Stimulated activated CD8-positive, alpha-beta memory T cell treated with anti-CD3 and anti-CD28 coated beads, Interleukin-7, amount 100 ng/mL, for 48 hours (primary cell): ENCODE data around the gene SOST.
"Not testable (repeated sequence)": the region's sequence is repeated elsewhere in the genome, so short reads cannot be mapped to it uniquely, and the experiment has no call there.

Experiments used
- DNase-seq, 2 donors: peaks; one replicate each; pipeline ENCODE4 v3.0.0-alpha.2; 2020; ENCODE audit warnings: low read depth in 1 of 2; ENCODE audit errors: extremely low read depth in 1 of 2

SOST gene

DNA sequence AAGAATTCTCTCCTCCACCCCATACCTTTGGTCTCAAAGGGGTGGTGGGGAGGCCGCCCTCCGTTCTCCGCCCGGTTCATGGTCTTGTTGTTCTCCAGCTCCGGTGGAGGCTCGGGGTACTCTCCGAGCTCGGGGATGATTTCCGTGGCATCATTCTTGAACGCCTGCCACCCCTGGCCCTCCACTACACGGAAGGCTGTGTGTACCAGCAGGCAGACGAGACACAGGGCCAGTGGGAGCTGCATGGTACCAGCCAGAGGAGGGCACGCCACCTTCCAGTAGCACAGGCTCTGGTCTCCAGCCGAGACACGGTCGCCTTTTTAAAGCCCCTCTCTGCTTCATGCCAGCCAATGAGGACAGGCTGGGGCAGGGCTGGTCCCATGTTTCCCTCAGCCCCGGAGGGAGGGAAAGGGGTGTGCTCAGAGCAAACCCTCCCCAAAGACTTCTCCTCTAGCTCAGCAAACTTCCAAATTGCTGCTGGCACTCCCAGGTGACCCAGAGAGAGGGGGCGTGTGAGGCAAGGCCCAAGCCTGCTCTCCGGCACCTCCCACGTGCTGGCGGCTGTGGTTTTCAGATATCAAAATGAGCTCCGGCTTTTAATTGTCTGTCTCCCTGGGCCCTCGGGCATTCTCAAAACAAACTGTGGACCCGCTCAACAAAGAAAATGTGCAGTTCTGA, at the start of gene SOST:
TSS of gene SOST (minus strand) at position 295 of the 678 bp plus-strand sequence. CDS start at position 245, 50 bp downstream.
- DNase-seq: no peak

GRCh38 chr17:43808076-43808475, 49.5 kb upstream of the SOST start:
- no peak for DNase-seq

DNA sequence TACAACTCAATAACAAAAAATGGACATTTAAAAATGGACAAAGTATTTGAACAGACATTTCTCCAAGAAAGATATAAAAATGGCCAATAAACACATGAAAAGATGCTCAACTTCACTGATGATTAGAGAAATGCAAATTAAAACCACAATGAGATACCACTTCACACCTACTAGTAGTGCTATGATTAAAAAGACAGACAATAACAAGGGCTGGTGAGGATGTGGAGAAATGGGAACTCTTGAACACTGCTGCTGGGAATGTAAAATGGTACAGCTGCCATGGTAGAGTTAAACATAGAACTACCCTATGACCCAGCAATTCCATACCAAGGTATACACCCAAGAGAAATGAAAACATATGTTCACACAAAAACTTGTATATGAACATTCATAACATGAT, 46.5 kb upstream of the SOST start:
- no peak for DNase-seq

DNA sequence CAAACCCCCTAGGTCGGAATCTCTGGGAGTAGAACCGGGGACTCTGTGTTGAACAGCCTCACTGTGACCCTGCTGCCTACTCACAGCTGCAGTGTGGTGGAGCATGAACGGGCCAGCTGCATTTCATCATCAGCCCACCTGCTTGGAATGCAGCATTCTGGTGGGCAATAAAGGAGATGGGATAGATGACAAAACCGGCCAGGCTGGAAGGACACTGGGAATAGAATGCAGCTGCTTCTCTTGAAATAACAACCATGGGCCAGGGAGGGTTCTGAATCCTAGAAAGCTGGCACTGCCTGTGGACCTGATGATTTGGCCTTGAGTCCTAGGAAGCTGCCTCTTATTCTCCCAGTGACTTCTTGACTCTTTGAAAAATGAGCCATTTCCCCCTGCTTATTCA, 45.2 kb upstream of the SOST start:
- DNase-seq: no peak

DNA sequence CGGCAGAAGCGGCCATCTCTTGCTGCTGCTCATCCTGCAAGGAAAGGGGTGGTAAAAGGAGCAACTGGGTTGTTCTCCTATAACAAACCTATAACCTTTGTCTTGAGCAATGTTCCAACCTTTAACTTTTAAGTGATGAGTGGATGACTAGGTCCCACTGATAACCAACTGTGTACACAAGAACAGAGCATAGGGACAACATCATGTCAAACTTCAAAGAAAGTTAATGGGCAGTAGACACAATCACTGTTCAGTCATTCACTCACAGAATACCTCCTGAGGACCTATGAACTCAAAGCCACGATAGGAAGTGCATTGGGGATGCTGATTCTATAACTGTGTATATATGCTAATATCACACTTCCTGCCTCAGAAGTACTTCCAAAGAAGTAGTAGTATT, 43.3 kb upstream of the SOST start:
- no peak for DNase-seq

- DNase-seq: no peak
Observed at GRCh38 chr17:43800736-43801135, 42.1 kb upstream of the SOST start.

DNA sequence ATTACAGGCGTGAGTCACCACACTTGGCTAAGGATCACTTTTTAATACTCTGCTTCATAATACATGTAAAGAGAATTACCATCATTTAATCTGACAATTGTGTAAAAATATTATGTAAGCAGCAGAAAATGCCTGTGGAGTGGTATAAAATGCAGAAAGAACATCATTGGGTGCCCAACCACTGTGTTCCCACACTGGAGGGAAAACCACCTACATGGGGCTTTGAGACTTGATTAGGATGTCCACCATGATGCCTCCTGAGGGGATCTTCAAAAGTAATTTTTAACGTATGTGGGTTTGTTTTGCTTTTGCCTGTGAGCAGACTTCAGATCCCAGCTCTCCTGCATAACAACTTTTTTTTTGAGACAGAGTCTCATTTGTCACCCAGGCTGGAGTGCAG, 40.5 kb upstream of the SOST start:
- DNase-seq: no peak

DNA sequence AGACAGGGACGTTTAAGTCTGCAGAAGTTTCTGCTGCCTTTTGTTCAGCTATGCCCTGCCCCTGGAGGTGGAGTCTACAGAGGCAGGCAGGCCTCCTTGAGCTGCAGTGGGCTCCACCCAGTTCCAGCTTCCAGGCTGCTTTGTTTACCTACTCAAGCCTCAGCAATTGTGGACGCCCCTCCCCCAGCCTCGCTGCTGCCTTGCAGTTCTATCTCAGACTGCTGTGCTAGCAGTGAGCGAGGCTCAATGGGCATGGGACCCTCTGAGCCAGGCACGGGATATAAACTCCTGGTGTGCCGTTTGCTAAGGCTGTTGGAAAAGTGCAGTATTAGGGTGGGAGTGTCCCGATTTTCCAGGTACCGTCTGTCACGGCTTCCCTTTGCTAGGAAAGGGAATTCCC, 39.4 kb upstream of the SOST start:
- not testable (repeated sequence) for DNase-seq

- not testable (repeated sequence) for DNase-seq
Observed at GRCh38 chr17:43792668-43793067, 34.1 kb upstream of the SOST start.

DNA sequence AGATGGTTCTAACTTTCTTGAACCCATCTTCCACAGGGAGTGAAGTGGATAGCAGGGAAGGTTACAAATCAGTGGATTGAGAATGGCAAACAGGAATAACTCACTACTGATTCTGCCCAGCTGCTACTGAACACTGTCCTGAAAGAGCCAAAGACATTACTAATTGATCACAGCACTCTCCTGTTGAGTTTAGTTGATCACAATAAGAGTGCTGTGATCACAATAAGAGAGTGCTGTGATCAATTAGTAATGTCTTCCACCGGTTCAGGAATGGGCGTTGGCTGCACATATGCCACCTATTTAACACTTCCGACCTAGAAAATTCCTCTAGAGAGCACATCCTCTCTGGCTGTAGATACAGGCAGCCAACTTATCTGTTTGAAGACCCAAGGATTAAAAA, 33.0 kb upstream of the SOST start:
- no peak for DNase-seq

DNA sequence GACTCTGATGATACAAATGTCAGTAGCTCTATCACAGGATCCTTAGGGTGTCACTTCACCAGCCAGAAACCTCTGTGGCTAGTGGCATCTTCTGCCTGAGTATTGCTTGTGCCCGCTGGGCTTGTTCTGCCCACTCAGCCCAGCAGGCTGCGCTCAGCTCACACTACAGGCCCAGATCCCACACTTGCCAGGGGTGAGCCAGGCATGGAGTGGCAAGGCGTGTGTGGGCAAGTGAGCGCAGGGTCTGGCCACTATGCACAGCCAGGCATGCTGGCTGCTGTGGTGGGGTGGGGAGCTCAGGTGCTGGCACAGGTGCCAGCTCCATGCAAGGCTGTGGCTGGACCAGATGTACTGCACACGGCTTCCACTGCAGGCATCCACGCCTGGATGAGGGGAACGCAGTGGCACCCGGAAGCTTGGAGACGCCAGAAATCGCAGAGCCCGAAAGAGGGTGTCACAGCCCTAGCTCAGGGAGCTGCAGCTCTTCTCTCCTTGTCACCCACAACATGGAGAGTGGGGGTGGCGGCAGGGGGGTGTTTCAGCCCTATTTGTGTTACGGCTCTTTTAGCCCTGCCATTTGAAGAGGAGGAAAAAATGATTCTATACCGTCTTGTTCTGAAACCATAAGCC, 31.8 kb upstream of the SOST start:
- no peak for DNase-seq

DNA sequence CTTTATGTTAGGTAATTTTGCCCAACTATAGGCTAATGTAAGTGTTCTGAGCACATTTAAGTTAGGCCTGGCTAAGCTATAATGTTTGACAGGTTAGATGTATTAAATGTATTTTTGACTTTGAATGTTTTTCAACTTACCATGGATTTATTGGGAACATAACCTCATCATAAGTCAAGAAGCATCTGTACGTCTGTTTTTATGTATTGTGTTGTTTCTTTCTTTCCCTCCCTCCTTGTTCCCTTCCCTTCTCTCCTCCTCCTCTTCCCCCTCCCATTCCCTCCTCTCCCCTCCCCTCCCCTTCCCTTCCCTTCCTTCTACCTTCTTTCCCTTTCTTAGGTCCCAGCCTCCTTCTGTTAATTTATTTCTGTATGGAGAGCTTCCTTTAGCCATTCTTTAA, 30.9 kb upstream of the SOST start:
- no peak for DNase-seq

GRCh38 chr17:43788540-43788939, 29.9 kb upstream of the SOST start:
- no peak for DNase-seq

DNA sequence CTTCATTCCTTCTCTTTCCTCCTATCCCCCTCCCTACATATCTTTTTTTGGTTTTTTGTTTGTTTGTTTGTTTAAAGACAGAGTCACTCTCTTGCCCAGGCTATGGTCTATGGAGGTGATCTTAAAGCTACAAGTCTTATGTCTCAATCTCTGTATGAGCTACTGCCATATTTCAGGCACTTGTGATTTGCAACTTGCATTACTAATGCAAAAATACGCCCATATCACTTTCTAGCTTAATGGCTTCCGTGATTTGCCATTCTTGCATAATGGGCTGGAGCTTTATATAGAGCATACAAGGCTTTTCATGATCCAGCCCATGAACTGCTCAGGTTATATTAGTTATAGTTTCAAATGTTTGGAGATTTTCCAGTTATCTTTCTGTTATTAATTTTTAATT, 29.1 kb upstream of the SOST start:
- DNase-seq: no peak

GRCh38 chr17:43784628-43785101, 26.1 kb upstream of the SOST start:
- no peak for DNase-seq

DNA sequence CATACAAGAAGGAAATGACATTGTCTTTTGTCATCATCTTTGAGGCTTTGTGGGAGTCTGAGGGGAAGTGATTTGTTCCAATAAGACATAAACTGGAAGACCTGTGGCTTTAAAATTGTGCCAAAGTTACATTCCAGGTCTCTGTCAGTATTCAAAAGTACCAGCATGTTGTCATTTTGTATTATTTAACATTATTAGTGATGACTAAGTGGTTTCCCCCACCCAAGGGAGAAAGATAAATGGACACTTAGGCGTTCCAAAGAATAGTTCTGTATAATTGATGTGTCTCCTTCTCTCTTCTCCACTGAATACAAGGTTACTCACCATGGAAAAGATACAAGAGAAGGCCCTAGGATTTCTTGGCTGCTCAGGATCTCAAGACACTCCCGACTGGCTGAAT, 25.5 kb upstream of the SOST start:
- no peak for DNase-seq

DNA sequence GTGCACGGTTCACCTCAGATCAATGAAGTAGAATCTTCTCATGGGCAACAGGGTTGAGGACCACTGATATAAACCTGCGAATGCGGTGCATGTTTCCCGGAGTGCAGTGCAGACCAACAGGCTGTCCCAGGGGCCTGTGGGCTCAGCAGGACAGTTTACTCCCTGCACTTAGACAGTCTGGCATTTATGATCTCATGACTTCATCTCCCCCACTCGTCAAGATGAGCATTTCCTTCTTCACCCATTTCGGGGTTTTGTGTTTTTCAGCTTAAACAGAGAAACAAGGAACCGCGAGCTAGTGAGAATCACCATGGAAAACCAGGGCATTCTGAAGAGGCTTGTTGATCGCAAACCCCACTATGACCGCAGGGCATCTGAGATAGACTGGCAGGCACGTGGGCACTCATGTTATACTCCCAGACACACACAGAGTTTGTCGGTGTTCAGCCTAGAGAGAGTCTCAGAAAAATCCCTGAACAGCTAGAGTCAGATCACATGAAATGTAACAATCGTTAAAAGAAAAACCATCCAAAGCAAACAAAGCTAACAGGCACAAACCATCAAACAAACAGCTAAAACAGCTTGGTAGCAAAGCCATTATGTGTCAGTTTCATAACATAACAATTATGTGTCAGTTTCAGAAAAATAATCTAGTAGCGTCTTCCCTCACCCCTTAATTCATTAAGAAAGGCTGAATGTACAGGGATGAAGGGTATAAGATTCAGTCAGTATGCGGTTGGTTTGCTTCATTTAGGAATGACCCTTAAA, 24.5 kb upstream of the SOST start:
- DNase-seq: no peak

GRCh38 chr17:43780135-43780534, 21.5 kb upstream of the SOST start, which contains the start of gene CFAP97D1:
TSS of gene CFAP97D1 (plus strand) at chr17:43780435. CDS start at chr17:43780463, 28 bp downstream.
- no peak for DNase-seq

GRCh38 chr17:43779145-43780125, 20.8 kb upstream of the SOST start:
- DNase-seq: no peak

DNA sequence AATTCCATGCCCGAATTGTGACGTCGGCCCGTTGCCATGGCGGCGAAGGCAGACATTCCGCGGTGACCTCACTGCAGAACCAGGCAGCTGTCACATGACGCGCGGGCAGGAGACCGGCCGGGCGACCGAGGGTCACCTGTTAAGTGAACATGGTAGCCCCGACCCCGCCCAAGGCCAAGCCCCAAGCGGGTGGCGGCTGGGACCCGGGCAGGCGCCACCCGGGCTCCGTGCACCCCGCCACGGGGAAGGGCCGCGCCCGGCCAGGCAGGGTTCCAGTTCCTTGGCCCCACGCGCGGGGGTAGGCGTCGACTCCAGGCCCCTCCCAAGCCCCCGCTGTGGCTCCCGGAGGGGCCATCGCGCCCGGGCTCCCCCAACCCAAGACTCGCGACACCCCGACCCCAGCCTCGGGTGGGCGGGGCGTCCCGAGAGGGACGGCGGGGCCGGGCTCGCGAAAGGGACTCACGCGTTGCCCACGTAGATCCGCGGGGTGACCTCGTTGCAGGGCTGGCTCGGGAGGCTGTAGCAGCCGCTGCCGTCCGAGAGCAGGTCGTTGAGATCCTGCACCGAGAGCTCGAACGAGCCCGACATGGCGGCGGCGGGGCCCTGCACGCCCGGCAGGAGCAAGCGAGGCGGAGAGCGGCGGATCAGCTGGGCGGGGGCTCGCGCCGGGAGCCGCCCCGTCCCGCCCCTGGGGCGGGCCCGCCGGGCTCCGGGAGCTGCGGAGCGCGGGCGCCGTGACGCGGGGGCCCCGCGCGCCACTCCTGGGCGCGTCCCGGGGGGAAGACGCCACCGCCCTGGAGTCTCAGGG, 19.9 kb upstream of the SOST start, which contains the start of gene DUSP3:
TSS of gene DUSP3 (minus strand) at position 641 of the 808 bp plus-strand sequence. CDS start at position 588, 53 bp downstream.
- peak; percentile 37 to 55 for DNase-seq
